NCI-H2029 (cell line): ENCODE data around the gene PYGM.

Source experiments
- DNase-seq: peaks from one replicate; lab custom pipeline; 2025; lab: John Stamatoyannopoulos, UW

PYGM gene

DNA sequence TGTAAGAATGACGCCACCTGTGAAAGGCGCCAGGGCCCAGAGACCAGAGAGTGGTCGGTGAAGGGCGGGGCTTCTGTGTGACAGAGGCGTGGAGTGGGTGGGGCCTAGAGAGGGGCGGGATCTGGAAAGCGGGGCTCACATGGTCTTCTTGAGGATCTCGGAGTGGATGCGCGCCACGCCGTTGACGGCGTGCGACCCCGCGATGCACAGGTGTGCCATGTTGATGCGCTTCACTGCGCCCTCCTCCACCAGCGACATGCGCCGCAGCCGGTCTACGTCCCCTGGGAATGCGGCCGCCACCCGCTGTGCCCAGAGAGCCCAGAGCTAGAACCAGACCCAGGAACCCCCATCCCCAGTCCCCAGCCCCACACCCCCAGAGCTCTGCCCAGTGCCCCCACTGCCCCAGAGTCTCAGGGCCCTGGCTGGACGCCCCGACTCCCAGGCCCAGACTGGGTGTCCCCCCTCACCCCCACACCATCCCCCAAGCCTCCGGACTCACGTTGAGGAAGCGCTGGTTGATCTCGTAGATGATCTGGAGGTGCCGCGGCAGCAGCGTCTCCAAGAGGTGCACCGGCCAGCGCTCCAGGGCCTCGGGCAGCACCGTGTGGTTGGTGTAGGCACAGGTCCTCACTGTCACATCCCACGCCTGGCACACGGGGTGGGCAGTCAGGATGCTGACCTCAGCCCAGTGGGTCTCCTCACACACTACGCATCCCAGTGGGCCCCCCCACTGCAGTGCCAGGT lies 6.2 kb downstream of the PYGM start:
- DNase-seq = no peak

DNA sequence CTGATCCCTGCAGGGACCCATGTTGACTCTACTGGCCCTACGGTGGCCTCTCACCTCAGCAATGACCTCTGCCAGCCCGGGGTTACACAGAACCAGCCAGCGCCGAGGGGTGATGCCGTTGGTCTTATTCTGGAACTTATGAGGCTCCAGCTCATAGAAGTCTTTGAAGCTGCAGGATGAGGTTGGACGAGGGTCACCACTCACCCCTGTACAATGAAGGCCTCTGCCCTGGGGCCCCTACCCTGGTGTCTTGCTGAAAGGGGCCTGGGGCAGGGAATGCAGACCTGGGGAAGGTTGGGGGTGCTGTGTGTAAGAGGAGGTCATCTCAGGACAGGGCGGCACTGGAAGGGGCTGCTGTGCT lies 6.8 kb downstream of the PYGM start:
- DNase-seq = no peak

DNA sequence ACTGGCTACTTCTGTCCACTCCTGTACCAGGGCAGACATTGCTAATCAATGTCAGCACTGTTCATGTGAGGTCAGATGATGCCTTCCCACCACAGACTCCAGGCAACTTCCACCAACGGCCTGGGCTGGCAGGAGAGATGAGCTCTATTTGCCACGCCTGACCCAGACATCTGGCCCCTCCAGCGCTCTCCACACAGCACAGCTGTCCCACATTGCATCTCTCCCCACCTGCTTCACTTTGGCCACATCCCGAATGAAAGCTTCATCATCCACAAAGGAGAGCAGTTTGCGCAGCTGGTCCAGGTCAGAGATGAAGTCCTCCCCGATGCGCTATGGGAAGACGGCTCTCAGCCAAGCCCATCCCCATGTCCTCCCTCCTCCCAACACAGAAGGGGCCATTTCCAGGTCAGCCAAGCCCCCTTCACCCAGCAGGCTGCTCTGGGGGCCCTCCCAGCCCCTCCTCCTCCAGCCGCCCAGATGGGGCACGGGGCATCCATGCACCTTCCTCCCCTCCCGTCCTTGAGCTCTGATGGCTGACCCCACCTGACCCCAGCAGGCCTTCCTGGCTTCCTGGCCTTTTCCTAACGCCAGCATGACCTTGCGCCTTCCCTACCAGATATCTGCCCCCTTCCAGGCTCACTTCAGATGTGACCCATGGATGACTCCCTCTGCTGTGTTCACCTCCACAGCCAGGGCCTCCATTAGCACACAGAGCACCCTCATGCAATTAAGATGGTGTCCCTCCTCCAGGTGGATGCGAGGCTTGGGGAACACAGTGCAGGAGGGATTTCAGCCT lies 7.4 kb downstream of the PYGM start:
- DNase-seq = no peak

DNA sequence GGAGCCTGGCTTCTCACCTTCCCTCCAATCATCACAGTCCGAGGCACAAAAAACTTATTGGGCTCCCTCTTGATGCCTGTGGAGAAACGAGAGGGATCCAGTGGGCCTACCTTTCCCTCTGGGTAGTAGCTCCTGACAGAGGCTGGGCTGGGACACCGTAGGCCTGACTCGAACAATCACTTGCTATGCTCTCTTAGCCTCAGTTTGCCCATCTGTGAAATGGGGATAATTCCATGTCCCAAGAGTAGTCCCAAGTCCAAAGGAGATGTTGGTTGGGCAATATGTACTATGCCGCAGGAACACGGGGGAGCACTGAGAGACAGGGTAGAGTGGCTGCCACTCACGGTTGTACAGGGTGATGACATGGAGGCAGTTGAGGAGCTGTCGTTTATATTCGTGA lies 8.2 kb downstream of the PYGM start:
- no peak for DNase-seq

DNA sequence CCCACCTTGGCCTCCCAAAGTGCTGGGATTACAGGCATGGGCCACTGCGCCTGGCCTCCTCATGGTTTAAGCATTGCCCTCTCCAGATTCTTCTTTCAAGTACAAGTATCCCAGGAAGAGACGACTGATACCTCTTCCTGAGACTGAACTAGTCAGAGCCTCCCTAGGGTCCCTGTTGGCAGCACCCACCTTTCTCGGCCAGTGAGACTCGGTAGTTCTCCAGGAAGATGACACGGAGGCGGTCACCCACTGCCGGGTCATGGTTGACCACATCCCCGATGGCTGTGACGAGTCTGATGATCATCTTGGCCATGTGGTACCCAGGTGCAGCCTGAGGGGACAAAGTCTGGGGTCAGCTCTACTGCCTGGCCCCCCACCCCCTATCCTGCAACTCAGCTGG lies 8.6 kb downstream of the PYGM start:
- DNase-seq = no peak

DNA sequence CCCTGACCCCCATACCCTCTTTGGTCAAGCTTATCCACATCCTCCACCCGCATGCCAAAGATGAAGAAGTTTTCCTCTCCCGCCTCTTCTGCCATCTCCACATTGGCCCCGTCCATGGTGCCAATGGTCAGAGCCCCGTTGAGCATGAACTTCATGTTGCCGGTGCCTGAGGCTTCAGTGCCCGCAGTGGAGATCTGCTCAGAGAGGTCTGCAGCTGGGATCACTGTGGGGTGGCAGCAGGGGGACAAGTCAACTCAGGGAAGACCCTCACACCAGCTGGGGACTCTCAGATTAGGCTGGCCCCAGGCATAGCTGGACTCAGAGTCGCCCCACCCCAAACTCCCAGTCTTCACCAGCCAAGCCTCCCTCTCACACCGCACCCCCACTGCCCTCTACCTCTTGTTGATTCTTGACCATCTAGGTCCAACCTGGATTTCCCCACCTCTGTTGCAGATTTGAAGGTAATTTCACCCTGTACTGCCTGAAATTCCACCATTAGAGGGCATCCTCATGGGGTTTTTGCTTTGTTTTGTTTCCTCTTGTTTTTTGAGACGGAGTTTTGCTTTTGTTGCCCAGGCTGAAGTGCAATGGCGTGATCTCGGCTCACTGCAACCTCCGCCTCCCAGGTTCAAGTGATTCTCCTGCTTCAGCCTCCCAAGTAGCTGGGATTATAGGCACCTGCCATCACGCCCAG lies 9.3 kb downstream of the PYGM start:
- DNase-seq = no peak

DNA sequence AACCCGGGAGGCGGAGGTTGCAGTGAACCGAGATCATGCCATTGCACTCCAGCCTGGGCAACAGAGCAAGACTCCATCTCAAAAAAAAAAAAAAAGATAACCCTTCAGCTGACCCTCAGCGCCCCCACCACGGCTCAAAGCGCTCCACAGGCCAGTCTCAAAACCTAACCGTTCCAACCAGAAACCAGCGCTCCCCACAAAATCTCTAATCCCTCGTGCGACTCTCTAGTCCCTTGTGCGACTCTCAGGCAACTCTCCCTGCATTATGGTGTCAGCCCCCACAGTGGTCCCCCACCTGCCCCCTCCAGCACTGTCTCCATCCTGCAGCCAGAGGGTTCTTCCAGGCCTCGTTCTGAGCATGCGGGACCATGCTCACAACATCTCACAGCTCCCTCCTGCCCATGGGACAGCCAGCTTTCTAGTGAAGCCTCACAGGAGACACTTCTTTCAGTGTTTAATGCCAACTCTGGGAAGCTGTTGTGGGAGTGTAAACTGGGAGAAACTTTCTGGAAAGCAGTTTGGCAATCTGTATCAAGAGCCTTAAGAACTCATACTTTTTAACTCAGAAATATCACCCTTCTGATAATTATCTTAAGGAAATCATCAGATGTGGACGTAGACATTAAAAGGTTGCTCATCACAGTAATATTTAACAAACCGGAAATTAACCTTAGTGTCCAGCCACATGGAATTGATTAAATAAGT lies 11.7 kb downstream of the PYGM start:
- no peak for DNase-seq

DNA sequence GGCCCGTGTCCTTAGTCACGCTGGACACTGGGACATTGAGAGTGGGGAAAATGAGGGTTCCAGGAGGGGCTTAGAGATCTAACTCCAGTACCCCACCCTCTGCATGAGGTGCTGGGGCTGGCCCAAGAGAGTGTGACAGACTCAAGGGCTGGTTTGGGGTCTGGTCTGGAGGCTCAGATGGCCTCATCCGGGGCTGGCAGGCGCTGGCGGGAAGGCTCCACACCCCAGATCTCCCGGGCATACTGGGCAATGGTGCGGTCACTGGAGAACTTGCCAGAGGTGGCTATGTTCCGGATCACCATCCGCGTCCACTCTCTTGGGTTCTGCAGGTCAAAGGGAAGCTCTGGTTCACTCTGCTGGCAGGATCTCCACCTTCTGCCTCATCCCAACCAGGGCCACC lies 13.3 kb downstream of the PYGM start:
- no peak for DNase-seq

DNA sequence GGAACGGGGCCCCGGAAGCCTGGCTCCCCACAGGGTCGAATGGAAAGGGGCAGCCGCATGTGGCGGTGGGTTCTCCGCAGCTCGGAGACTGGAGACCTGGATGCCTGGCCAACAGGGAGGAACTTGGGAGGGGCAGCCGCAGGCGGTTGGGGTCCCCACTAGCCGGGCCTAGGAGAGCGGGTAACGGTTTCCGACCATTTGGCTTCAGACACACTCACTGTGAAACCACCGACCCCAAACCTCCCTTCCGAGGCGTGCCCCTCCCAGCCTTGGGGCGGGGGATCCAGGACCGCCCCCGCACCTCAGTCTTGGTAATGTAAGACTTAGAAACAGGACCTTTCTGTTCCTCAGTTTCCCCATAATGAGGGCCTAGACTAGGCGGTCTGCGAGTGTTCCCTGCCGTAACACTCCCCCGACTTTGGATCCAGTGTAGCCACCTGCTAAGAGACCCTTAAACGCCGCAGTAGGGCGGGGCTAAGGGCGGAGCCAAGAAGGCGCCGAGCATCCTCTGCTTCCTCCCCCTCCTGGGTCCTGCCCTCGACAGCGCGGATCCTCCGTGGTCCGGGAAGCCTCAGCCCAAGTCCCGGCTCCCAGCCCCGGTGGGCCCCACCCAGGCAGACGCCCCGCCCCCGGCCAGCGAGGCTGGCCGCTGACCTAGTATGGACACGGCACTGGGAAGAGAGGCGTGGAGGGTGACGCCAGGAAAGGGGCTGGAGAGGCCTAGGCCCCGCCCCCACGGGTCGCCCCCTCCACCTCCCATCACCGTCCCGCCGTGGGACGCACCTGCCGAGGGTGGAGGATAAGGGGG lies 14.0 kb downstream of the PYGM start:
- DNase-seq = no peak

DNA sequence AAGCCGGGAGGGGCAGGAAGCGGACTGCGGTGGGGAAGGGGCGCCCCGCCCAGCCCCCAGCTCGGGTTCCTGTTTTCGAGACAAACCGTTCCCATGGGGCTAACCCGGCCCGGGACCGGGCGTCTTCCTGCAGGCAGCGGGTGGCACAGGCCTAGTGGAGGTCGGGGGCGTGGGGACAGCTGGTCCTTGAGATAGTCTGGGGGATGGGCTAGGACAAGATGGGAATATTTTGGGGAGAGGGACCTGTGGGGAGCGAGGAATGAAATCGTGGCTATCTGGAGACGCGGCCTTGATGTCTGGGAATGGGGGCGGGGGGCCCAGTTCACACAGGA lies 14.6 kb downstream of the PYGM start:
- no peak for DNase-seq

DNA sequence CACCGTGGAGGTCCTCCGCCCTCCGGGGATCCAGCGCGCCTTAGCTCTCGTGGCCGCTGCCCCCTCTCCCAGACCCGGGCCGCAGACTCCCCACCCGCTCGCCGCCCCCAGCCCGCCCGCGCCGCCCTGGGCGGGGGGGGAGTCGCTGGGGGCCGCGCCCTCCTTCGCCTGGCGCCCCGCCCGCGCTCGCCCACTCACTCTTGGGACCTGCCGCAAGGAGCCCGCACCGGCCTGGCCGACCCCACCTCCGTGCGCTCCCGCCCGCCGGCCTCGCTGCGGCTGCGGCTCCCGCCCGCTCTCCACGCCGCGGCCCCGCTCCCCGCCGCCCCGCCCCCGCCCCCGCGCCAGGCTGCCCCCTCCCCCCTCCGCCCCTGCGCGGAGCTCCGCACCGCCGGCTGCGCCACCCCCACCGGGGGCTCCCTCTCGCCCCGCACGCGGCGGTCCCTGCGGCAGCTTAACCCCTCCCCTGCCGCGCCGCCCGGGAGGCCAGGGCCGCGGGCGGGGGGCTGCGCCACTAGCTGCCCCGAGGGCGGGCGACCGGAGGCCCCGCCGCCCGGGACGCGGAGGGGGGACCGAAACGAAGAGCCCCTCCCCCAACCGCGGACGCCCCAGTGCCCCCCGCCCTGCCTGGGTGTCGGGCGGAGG lies 15.1 kb downstream of the PYGM start:
- no peak for DNase-seq

DNA sequence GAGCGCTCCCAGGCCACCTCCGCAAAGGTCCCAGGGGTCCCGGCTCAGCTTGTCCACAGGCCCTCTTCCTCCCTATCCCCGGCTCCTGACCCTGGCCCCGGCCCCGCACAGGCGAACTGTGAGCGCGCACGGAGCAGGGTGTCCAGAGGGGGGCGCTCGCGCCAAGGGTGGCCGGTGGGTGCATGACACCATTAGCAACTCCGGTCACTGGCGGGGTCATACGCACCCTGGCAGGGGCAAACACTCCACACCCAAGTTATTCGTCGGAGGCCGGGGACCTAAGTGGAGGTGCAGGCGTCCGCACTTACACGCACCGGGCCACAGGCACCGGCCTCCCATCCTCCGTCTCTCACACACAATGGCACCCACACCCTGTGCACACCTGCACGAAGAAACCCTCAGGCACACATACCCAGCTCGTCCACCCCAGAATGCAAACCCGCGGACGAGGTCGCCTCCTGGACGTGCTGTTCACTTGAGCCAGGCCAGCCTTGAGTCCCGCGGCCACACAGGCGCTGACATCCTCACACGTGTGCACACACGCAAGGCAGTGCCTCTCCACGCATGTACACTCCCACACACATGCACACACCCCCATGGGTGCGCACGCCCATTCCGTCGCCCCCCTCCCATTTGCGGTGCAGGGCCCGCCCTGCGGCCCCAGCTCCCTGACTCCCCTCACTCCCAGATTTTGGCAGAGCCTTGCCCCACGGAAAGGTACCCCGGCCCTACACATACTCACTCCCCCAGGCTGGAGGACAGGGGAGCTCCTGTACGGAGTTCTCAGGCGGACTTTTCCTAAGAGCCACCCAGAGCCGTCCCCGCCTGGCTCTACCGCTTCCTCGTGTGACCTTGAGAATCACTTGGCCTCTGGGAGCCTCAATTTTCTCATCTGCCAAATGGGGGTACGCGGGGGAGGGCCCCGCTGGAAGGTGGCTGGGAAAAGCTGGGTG lies 15.9 kb downstream of the PYGM start, which contains the start of gene RASGRP2:
Gene RASGRP2, minus strand, starts transcription at position 552 of the 953 bp plus-strand sequence. CDS start 1,276 bp downstream, outside the sequence.
- DNase-seq = no peak

DNA sequence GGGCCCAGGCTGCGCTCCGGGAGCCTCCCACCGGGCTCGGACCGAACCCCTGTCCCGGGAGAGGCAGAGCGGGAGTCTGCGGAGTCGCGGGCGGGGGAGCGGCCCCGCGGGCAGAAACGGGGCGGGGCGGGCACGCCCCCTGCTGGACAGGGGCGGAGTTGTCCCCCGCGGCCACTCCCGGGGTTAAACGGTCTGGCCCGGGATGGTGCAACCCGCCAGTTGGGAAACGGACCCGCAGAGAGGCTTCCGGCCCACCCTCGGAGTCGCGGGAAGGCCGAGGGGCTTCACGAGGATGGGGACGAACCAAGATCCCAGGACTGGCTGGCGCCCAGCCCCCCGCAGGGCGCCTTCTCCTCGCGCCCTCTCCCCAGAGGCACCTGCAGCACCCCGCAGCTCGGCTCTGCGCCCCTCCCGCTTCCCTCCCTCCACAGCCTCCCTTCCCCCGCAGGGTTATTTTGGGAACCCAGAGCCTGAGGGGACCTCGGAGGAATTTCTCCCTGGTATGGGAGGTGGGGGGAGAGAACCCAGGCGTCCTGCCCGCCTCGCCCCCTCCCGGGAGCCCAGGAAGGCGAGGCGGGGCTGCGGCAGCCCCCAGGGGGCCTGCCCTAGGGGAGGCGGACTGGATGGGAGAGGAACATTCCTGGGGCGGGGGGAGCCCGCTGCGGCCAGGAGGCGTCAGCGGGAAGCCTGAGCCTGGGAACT lies 16.7 kb downstream of the PYGM start:
- no peak for DNase-seq

DNA sequence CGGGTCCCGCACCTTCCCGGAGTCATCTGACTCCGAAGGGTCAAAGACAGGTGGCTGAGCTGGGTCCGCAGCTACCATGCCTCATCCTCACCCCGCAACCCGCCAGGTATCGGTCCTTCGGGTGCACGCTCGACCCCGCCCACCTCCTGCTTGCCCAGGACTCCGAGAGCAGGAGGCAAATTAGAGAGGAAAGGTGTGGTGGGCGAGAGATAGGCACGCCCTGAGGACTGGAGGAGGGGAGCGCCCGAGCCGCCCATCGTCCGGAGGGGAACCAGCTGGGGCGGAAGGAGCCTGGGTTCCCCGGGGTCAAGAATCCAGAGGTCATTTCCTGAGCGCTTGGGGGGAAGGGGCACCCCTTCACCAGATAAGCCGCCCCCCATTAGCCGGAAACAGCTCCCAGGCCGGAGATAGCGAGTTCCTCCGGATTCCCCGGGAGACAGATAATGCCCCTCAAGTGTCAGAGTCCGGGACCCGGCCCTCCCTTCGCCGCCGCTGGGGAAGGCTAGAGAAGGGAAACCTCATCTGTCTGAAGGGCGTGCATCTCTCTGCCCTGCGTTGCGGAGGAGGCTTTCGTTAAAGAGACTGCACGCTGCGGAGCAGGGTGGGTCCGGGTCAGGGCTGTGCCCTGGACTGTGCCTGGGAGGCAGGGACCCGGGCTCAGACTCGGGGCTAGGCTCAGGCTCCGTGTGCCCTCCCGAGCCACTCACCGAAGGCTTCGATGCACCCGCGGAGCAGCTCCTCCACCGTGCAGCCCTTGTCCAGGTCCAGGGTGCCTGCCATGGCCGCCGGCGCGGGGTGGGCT lies 17.5 kb downstream of the PYGM start:
- DNase-seq = no peak

DNA sequence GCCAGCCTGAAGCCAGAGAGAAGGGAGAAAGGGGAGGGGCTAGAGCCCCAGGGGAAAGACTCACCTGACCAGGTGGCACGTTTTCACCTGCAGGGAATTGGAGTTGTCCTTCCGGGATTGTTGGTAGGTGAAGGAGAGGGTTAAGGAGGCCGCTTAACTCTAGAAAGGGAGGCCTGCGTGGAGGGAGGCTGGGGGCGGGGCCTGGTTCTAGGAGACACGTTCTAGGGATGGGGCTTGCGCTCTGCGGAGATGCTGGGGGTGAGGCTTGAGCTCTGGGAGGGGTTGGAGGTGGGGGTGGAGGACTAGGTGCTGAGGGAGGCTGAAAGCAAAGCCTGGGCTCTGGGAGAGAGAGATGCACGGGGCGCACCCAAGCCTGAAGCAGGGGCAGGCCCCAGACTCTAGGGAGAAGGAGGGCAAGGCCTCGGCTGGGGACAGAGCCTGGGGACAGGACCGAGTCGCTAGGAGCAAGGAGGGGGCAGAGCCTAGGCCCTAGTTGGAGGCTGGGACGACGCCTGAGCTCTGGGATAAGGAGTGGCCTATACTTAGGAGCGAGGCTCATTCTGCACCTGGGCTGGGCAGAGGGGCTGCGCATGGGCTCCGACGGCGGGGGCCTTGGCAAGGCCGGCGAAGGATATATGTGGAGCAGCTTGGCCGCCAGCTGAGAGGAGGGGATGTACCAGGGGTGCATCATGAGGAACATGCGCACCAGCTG lies 18.2 kb downstream of the PYGM start:
- no peak for DNase-seq

DNA sequence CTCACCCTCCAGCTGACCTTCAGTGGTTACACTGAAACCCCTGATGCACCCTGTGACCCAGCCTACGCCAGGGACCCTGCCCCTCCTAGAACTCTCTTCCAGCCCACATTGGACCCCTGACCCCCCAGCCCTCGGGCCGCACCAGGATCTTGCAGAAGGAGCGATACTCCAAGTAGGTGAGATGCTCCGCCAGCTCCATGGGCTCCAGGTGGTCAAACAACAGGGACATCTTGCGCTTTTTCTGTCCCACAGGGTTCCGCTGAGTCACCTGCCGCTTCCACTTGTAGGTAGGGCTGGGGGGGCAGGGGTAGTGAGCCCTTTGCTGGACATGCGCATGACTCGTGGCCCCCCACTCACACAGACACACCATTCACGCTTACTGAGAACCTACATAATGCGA lies 19.9 kb downstream of the PYGM start:
- DNase-seq = no peak

DNA sequence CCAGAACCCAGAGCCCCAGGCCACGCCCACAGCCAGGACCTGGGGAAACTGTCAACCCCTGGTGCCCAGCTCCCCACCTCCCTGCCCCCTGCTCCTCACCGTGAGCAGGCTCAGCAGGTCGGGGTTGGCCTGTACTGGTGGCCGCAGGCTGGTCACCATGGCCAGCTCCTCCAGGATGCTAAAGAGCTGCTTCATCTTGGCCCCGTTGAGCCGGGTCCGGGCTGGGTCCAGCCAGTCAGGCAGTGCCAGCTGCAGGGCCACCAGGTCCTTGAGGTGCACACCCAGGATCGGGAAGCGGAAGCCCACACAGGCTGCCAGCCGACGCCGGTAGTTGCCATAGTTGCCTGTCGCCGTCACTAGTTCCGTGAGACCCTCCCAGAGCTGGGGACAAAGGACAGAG lies 23.1 kb downstream of the PYGM start:
- DNase-seq = no peak

DNA sequence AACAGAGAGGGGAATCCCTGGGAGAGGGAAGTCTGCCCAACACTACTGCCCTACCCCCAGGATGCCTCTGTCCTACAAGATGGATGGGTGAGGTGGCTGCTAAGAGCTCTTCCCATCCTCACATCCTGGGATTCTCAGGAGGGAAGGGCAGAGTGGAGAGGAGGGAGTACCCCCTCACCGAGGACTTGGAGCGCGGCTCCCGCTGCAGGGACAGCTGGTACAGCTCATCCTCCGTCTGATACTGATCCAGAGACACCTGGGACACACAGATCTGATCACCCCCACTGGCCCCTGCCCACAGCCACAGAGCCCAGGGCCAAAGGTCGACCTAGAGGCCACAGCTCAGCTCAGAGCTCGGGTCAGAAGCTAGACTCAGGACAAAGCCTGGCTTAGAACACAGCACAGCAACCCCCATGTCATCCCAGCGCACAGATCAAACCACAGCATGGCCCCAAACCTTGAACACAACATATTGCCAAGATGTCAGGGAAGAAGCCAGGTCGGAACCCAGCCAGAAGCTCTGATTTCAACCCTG lies 24.0 kb downstream of the PYGM start:
- DNase-seq = no peak
